ENCODE data around the gene RBMS3. TPM values are rescaled to one million over a fixed set of nuclear protein-coding genes. Genes with fewer than 3 reads are reported as not detected.

RBMS3 gene
- total RNA-seq, 1 experiment from 2014 or later: 0.42 TPM

DNA sequence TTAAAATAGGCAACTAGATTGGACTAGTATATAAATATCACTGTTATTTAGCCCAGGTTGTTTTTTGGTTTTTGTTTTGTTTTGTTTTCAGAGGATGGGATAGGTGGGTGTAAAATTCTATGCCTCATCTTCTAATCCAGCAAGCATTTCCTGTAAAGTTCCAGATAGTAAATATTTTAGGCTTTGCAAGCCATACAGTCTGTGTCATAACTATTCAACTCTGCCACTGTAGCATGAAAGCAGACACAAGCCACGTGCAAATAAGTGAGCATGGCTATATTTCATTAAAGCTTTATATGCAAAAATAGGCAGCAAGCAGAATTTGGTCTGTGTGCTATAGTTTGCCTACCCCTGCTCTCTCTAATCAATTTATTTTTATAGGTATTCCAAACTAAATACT lies 668.3 kb downstream of the RBMS3 start:
- Histone ChIP-seq H3K27me3 (ENCODE audit: insufficient read depth, low read length) (peaks cover 4% of the 10 kb centered on the region; the same call in 1 of the 2 replicates), H3K4me2 (ENCODE audit: low read length) (no peak overlapping the region), H4K20me1 (ENCODE audit: insufficient read depth) (no peaks in the 10 kb centered on the region), H3K36me3 (ENCODE audit: control insufficient read depth in 1 of 2, insufficient read depth in 2 of 2, low read length in 2 of 2) (no peaks in the 10 kb centered on the region), H3K27ac (ENCODE audit: low read depth, low read length) (no peak overlapping the region), H3K79me2 (ENCODE audit: insufficient read depth, low read length) (no peaks in the 10 kb centered on the region), H3K9me3 (ENCODE audit: control insufficient read depth in 1 of 2, insufficient read depth in 1 of 2, low read depth in 1 of 2, low read length in 2 of 2) (no peaks in the 10 kb centered on the region), H2AFZ (ENCODE audit: low read depth, low read length, poor library complexity, severe bottlenecking) (no peak overlapping the region), H3K4me1 (ENCODE audit: control insufficient read depth in 1 of 2, insufficient read depth in 2 of 2, low read length in 2 of 2) (no peaks in the 10 kb centered on the region), H3K9ac (ENCODE audit: low read length) (no peak overlapping the region), H3K4me3 (replicated peaks in 1 of 2; ENCODE audit: low read depth in 1 of 2, low read length in 2 of 2) (no peak overlapping the region), H3K9me2 (ENCODE audit: insufficient read depth) (no peaks in the 10 kb centered on the region)
- DNase-seq (ENCODE audit: low read depth, low spot score) (no peak), ATAC-seq (no peak)
- ChIA-PET RAD21 (ENCODE audit: low non-redundant PET in 1 of 2, low total read pairs in 2 of 2, uncharacterized antibody in 2 of 2, unreplicated experiment in 2 of 2) (no interaction called here), CTCF (no interaction called here), POLR2A (no interaction called here)
- intact Hi-C loops (cut with micrococcal nuclease): no loop called here
- TF ChIP-seq EZH2 (IDR thresholded peaks at IDR 0.05) (no peak), RAD21 (IDR thresholded peaks at IDR 0.05; ENCODE audit: low read depth) (no peak), CEBPB (IDR thresholded peaks at IDR 0.05; ENCODE audit: low read depth) (no peak), JUND (IDR thresholded peaks at IDR 0.05) (no peak), SIN3A (IDR thresholded peaks at IDR 0.05; ENCODE audit: low read depth) (no peak), FOSL1 (IDR thresholded peaks at IDR 0.05; ENCODE audit: low read depth) (no peak)
- TF ChIP-seq, protein P1, sequence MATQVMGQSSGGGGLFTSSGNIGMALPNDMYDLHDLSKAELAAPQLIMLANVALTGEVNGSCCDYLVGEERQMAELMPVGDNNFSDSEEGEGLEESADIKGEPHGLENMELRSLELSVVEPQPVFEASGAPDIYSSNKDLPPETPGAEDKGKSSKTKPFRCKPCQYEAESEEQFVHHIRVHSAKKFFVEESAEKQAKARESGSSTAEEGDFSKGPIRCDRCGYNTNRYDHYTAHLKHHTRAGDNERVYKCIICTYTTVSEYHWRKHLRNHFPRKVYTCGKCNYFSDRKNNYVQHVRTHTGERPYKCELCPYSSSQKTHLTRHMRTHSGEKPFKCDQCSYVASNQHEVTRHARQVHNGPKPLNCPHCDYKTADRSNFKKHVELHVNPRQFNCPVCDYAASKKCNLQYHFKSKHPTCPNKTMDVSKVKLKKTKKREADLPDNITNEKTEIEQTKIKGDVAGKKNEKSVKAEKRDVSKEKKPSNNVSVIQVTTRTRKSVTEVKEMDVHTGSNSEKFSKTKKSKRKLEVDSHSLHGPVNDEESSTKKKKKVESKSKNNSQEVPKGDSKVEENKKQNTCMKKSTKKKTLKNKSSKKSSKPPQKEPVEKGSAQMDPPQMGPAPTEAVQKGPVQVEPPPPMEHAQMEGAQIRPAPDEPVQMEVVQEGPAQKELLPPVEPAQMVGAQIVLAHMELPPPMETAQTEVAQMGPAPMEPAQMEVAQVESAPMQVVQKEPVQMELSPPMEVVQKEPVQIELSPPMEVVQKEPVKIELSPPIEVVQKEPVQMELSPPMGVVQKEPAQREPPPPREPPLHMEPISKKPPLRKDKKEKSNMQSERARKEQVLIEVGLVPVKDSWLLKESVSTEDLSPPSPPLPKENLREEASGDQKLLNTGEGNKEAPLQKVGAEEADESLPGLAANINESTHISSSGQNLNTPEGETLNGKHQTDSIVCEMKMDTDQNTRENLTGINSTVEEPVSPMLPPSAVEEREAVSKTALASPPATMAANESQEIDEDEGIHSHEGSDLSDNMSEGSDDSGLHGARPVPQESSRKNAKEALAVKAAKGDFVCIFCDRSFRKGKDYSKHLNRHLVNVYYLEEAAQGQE (IDR thresholded peaks at IDR 0.05; ENCODE audit: low read depth): no peak
- TF ChIP-seq, protein P2, sequence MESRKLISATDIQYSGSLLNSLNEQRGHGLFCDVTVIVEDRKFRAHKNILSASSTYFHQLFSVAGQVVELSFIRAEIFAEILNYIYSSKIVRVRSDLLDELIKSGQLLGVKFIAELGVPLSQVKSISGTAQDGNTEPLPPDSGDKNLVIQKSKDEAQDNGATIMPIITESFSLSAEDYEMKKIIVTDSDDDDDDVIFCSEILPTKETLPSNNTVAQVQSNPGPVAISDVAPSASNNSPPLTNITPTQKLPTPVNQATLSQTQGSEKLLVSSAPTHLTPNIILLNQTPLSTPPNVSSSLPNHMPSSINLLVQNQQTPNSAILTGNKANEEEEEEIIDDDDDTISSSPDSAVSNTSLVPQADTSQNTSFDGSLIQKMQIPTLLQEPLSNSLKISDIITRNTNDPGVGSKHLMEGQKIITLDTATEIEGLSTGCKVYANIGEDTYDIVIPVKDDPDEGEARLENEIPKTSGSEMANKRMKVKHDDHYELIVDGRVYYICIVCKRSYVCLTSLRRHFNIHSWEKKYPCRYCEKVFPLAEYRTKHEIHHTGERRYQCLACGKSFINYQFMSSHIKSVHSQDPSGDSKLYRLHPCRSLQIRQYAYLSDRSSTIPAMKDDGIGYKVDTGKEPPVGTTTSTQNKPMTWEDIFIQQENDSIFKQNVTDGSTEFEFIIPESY (IDR thresholded peaks at IDR 0.05; ENCODE audit: extremely low read depth, insufficient replicate concordance, low read length): no peak
- no TSS peak for BruUV-seq (replicated peaks)

Measured in HCT116 (cell line).